ENCODE measurements around the gene SMIM22. TPM values are rescaled to one million over a fixed set of nuclear protein-coding genes. Genes with fewer than 3 reads are reported as not detected.
"Not testable (repeated sequence)": the region's sequence is repeated elsewhere in the genome, so short reads cannot be mapped to it uniquely, and the experiment has no call there.

Gene SMIM22
- total and polyA plus RNA-seq, 12 donors: 1.9 TPM; not detected in 11

GRCh38 chr16:4777339-4778049 is 17.7 kb upstream of the SMIM22 start:
- Histone ChIP-seq H3K4me3 (no peak overlapping the region), H3K4me1 (replicated peaks in 1 of 2) (no peaks in the 10 kb centered on the region), H3K27ac (no peak overlapping the region), H3K9me3 (replicated peaks in 1 of 3) (no peaks in the 10 kb centered on the region), H3K36me3 (replicated peaks in 1 of 2) (no peaks in the 10 kb centered on the region), H3K27me3 (no peaks in the 10 kb centered on the region)
- intact Hi-C loops (cut with DNase I): no loop called here
- no peak for TF ChIP-seq POLR2A (IDR thresholded peaks at IDR 0.05)
- TF ChIP-seq, protein P1, sequence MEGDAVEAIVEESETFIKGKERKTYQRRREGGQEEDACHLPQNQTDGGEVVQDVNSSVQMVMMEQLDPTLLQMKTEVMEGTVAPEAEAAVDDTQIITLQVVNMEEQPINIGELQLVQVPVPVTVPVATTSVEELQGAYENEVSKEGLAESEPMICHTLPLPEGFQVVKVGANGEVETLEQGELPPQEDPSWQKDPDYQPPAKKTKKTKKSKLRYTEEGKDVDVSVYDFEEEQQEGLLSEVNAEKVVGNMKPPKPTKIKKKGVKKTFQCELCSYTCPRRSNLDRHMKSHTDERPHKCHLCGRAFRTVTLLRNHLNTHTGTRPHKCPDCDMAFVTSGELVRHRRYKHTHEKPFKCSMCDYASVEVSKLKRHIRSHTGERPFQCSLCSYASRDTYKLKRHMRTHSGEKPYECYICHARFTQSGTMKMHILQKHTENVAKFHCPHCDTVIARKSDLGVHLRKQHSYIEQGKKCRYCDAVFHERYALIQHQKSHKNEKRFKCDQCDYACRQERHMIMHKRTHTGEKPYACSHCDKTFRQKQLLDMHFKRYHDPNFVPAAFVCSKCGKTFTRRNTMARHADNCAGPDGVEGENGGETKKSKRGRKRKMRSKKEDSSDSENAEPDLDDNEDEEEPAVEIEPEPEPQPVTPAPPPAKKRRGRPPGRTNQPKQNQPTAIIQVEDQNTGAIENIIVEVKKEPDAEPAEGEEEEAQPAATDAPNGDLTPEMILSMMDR (IDR thresholded peaks at IDR 0.05): no peak
- 74 to 86% (median 81%) methylated on average over 9 to 17 of the region's 17 CpGs for WGBS, 4 donors
- no peak for DNase-seq

DNA sequence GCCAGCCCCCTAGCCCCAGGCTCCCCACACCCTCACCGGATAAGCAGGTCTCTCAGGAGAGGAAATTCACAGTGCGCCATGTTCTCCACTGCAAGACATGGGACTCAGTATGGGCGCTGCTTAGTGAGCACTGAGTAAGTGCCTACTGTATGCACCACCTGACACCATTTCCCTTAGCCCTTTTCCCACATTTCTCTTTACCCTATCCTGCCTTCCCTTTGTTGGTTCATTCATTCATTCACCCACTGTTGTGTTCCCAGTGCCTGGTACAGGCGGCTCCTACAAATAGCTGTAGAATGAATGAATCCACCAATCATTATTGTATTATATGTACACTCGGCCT is 17.1 kb upstream of the SMIM22 start:
- TF ChIP-seq POLR2A (IDR thresholded peaks at IDR 0.05): no peak
- Histone ChIP-seq H3K4me1 (replicated peaks in 1 of 2) (no peaks in the 10 kb centered on the region), H3K36me3 (replicated peaks in 1 of 2) (no peaks in the 10 kb centered on the region), H3K27ac (no peak overlapping the region), H3K9me3 (replicated peaks in 1 of 3) (no peaks in the 10 kb centered on the region), H3K4me3 (no peak overlapping the region), H3K27me3 (no peaks in the 10 kb centered on the region)
- DNase-seq: no peak
- intact Hi-C loops (cut with DNase I): no loop called here
- WGBS, 4 donors: 75 to 87% (median 86%) methylated on average over 4 to 5 of the region's 5 CpGs

GRCh38 chr16:4780235-4780634 is 14.9 kb upstream of the SMIM22 start:
- Histone ChIP-seq H3K36me3 (replicated peaks in 1 of 2) (no peaks in the 10 kb centered on the region), H3K27ac (no peak overlapping the region), H3K9me3 (replicated peaks in 1 of 3) (no peaks in the 10 kb centered on the region), H3K4me3 (no peak overlapping the region), H3K27me3 (no peaks in the 10 kb centered on the region), H3K4me1 (replicated peaks in 1 of 2) (no peaks in the 10 kb centered on the region)
- no peak for TF ChIP-seq POLR2A (IDR thresholded peaks at IDR 0.05)
- no peak for DNase-seq
- WGBS, 4 donors: 82 to 85% (median 83%) methylated on average over 4 of the region's 4 CpGs
- intact Hi-C loops (cut with DNase I): no loop called here

GRCh38 chr16:4783251-4783950 is 11.8 kb upstream of the SMIM22 start:
- no peak for TF ChIP-seq POLR2A (IDR thresholded peaks at IDR 0.05)
- TF ChIP-seq, protein P1 (IDR thresholded peaks at IDR 0.05): no peak
- no peak overlapping the region for H3K27ac ChIP-seq
- H3K4me3 ChIP-seq: no peak overlapping the region
- no peaks in the 10 kb centered on the region for H3K4me1 ChIP-seq (replicated peaks in 1 of 2)
- DNase-seq: no peak
- intact Hi-C loops (cut with DNase I): no loop called here
- H3K36me3 ChIP-seq (replicated peaks in 1 of 2): no peaks in the 10 kb centered on the region
- no peaks in the 10 kb centered on the region for H3K27me3 ChIP-seq
- H3K9me3 ChIP-seq (replicated peaks in 1 of 3): no peaks in the 10 kb centered on the region
- 88 to 90% (median 89%) methylated on average over 8 to 25 of the region's 25 CpGs for WGBS, 4 donors

DNA sequence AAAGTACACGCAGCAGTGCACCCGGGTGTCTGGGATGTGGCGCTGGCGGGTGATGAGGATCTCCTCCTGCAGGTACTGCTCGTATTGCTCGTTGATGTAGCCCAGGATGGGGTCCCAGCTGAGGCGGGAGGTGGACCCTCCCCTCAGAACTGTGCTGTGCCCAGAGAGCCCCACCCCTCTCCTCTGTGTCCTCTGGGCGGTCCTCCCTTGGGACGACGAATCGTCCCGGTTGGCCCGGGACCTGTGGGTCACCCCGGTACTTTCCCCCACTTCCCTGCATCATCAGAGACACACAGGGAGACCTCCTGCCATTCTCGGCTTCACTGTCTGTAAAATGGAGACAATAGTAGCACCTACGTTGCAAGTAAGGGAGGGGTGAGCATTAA is 11.2 kb upstream of the SMIM22 start:
- no peak overlapping the region for H3K4me3 ChIP-seq
- no peaks in the 10 kb centered on the region for H3K9me3 ChIP-seq (replicated peaks in 1 of 3)
- DNase-seq: no peak
- no peak overlapping the region for H3K27ac ChIP-seq
- intact Hi-C loops (cut with DNase I): no loop called here
- TF ChIP-seq, protein P1 (IDR thresholded peaks at IDR 0.05): no peak
- no peak for TF ChIP-seq POLR2A (IDR thresholded peaks at IDR 0.05)
- 56 to 79% (median 75%) methylated on average over 2 to 16 of the region's 16 CpGs for WGBS, 4 donors
- H3K27me3 ChIP-seq: no peaks in the 10 kb centered on the region
- no peaks in the 10 kb centered on the region for H3K4me1 ChIP-seq (replicated peaks in 1 of 2)
- no peaks in the 10 kb centered on the region for H3K36me3 ChIP-seq (replicated peaks in 1 of 2)

GRCh38 chr16:4784444-4784987 is 10.7 kb upstream of the SMIM22 start:
- H3K9me3 ChIP-seq (replicated peaks in 1 of 3); H3K27me3 ChIP-seq; H3K4me1 ChIP-seq (replicated peaks in 1 of 2); DNase-seq; H3K36me3 ChIP-seq (replicated peaks in 1 of 2); H3K27ac ChIP-seq; intact Hi-C loops (cut with DNase I); H3K4me3 ChIP-seq: not testable (repeated sequence)
- WGBS, 4 donors: 79 to 90% (median 89%) methylated on average over 14 of the region's 14 CpGs
